ENCODE data around the gene CRTAC1. TPM values are rescaled to one million over a fixed set of nuclear protein-coding genes. Genes with fewer than 3 reads are reported as not detected.

The CRTAC1 gene
- total RNA-seq, 1 donor from 2014 or later: 0.66 TPM

- no peak for FAIRE-seq
- no peak overlapping the region for H2AFZ ChIP-seq (ENCODE audit: low read depth, low read length)
- Mint-ChIP-seq H3K4me1 (ENCODE audit: low read depth, unreplicated experiment) (peaks cover under 1% of the 10 kb centered on the region), H3K27ac (ENCODE audit: unreplicated experiment) (no peak overlapping the region), H3K9me3 (ENCODE audit: unreplicated experiment) (peaks cover 11% of the 10 kb centered on the region), H3K4me3 (ENCODE audit: unreplicated experiment) (no peak overlapping the region), H3K36me3 (ENCODE audit: low read depth, unreplicated experiment) (no peaks in the 10 kb centered on the region), H3K27me3 (ENCODE audit: low read depth, unreplicated experiment) (peaks cover 45% of the 10 kb centered on the region)
- H3K4me2 ChIP-seq (ENCODE audit: low read length): no peak overlapping the region
- no peak for DNase-seq (ENCODE audit: low read depth)
- no peaks in the 10 kb centered on the region for H3K27me3 ChIP-seq (ENCODE audit: insufficient read depth, low read length)
- TF ChIP-seq EZH2 (IDR thresholded peaks at IDR 0.05; ENCODE audit: insufficient read depth, low read length): no peak
- TF ChIP-seq CTCF (IDR thresholded peaks at IDR 0.05; ENCODE audit: insufficient read depth, low read depth, low read length): no peak
- H3K4me3 ChIP-seq (ENCODE audit: insufficient read depth, low read depth, low read length): no peak overlapping the region
- no peaks in the 10 kb centered on the region for H4K20me1 ChIP-seq (ENCODE audit: insufficient read depth, low read length)
- no peaks in the 10 kb centered on the region for H3K9me3 ChIP-seq (ENCODE audit: insufficient read depth, low read depth, low read length)
- no peaks in the 10 kb centered on the region for H3K4me1 ChIP-seq (ENCODE audit: insufficient read depth, low read length)
- no peak overlapping the region for H3K9ac ChIP-seq (ENCODE audit: low read length)
- no peak overlapping the region for H3K27ac ChIP-seq (ENCODE audit: low read depth, low read length)
- no peaks in the 10 kb centered on the region for H3K79me2 ChIP-seq (ENCODE audit: insufficient read depth, low read length)
- H3K36me3 ChIP-seq (ENCODE audit: insufficient read depth, low read length): no peaks in the 10 kb centered on the region
These were observed 85.6 kb downstream of the CRTAC1 start for GRCh38 chr10:97944772-97945171.

- FAIRE-seq (no peak), DNase-seq (ENCODE audit: low read depth) (no peak)
- Mint-ChIP-seq H3K27me3 (ENCODE audit: low read depth, unreplicated experiment) (peaks cover 46% of the 10 kb centered on the region), H3K36me3 (ENCODE audit: low read depth, unreplicated experiment) (no peaks in the 10 kb centered on the region), H3K27ac (ENCODE audit: unreplicated experiment) (no peak overlapping the region), H3K9me3 (ENCODE audit: unreplicated experiment) (peaks cover 3% of the 10 kb centered on the region), H3K4me1 (ENCODE audit: low read depth, unreplicated experiment) (peaks cover 7% of the 10 kb centered on the region), H3K4me3 (ENCODE audit: unreplicated experiment) (no peak overlapping the region)
- Histone ChIP-seq H3K27me3 (ENCODE audit: insufficient read depth, low read length) (no peaks in the 10 kb centered on the region), H3K4me3 (ENCODE audit: insufficient read depth, low read depth, low read length) (no peak overlapping the region), H3K79me2 (ENCODE audit: insufficient read depth, low read length) (no peaks in the 10 kb centered on the region), H3K4me1 (ENCODE audit: insufficient read depth, low read length) (no peaks in the 10 kb centered on the region), H2AFZ (ENCODE audit: low read depth, low read length) (no peak overlapping the region), H3K36me3 (ENCODE audit: insufficient read depth, low read length) (no peaks in the 10 kb centered on the region), H3K27ac (ENCODE audit: low read depth, low read length) (no peak overlapping the region), H3K9me3 (ENCODE audit: insufficient read depth, low read depth, low read length) (no peaks in the 10 kb centered on the region), H4K20me1 (ENCODE audit: insufficient read depth, low read length) (no peaks in the 10 kb centered on the region), H3K9ac (ENCODE audit: low read length) (no peak overlapping the region), H3K4me2 (ENCODE audit: low read length) (no peak overlapping the region)
- TF ChIP-seq CTCF (IDR thresholded peaks at IDR 0.05; ENCODE audit: insufficient read depth, low read depth, low read length) (no peak), EZH2 (IDR thresholded peaks at IDR 0.05; ENCODE audit: insufficient read depth, low read length) (no peak)
These were observed 87.1 kb downstream of the CRTAC1 start for GRCh38 chr10:97943294-97943693.

GRCh38 chr10:97940534-97940933 lies 89.9 kb downstream of the CRTAC1 start:
- Histone ChIP-seq H3K4me2 (ENCODE audit: low read length) (no peak overlapping the region), H4K20me1 (ENCODE audit: insufficient read depth, low read length) (no peaks in the 10 kb centered on the region), H3K4me3 (ENCODE audit: insufficient read depth, low read depth, low read length) (no peak overlapping the region), H3K27me3 (ENCODE audit: insufficient read depth, low read length) (no peaks in the 10 kb centered on the region), H3K79me2 (ENCODE audit: insufficient read depth, low read length) (no peaks in the 10 kb centered on the region), H3K9ac (ENCODE audit: low read length) (no peak overlapping the region), H2AFZ (ENCODE audit: low read depth, low read length) (no peak overlapping the region), H3K27ac (ENCODE audit: low read depth, low read length) (no peak overlapping the region), H3K36me3 (ENCODE audit: insufficient read depth, low read length) (no peaks in the 10 kb centered on the region), H3K9me3 (ENCODE audit: insufficient read depth, low read depth, low read length) (no peaks in the 10 kb centered on the region), H3K4me1 (ENCODE audit: insufficient read depth, low read length) (no peaks in the 10 kb centered on the region)
- H3K27me3 Mint-ChIP-seq (ENCODE audit: low read depth, unreplicated experiment): peaks cover 49% of the 10 kb centered on the region
- DNase-seq (ENCODE audit: low read depth): no peak
- peaks cover 2% of the 10 kb centered on the region for H3K36me3 Mint-ChIP-seq (ENCODE audit: low read depth, unreplicated experiment)
- no peak for TF ChIP-seq CTCF (IDR thresholded peaks at IDR 0.05; ENCODE audit: insufficient read depth, low read depth, low read length)
- TF ChIP-seq EZH2 (IDR thresholded peaks at IDR 0.05; ENCODE audit: insufficient read depth, low read length): no peak
- H3K27ac Mint-ChIP-seq (ENCODE audit: unreplicated experiment): no peak overlapping the region
- no peak overlapping the region for H3K4me3 Mint-ChIP-seq (ENCODE audit: unreplicated experiment)
- no peak for FAIRE-seq
- peaks cover 7% of the 10 kb centered on the region for H3K4me1 Mint-ChIP-seq (ENCODE audit: low read depth, unreplicated experiment)
- H3K9me3 Mint-ChIP-seq (ENCODE audit: unreplicated experiment): peaks cover 4% of the 10 kb centered on the region

Measured in astrocyte (in vitro differentiated cells and primary cell).